Right atrium auricular region (tissue), 2 donors: ENCODE results near the gene AP3S1. TPM values are rescaled to one million over a fixed set of nuclear protein-coding genes. Genes with fewer than 3 reads are reported as not detected.

Experiments used
- DNase-seq: peaks from one replicate; pipeline ENCODE4 v3.0.0-alpha.2; 2019; ENCODE audit warnings: low spot score
- H3K27ac ChIP-seq, 2 donors: fragments of 200-600 bp; sonication (generic); 1 replicate in 1 of 2; 2 replicates in 1 of 2; pipeline ENCODE4 v1.5.1; 2016 to 2019
- H3K27me3 ChIP-seq, 2 donors: fragments of 200-600 bp; sonication (generic); one replicate each; pipeline versions ENCODE4 v1.5.1 to v1.6.0; 2017 to 2019
- H3K36me3 ChIP-seq: fragments of 200-600 bp; sonication (generic); one replicate; pipeline ENCODE4 v1.5.1; 2016
- H3K4me1 ChIP-seq, 2 donors: fragments of 200-600 bp; sonication (generic); one replicate each; pipeline versions ENCODE4 v1.5.1 to v1.6.0; 2017 to 2019
- H3K4me3 ChIP-seq, 2 donors: fragments of 200-600 bp; sonication (generic); 1 replicate in 1 of 2; 2 replicates in 1 of 2; pipeline ENCODE4 v1.5.1; 2017 to 2019; ENCODE audit warnings: mild to moderate bottlenecking in 1 of 2, moderate library complexity in 1 of 2
- H3K9me3 ChIP-seq, 2 donors: fragments of 200-600 bp; sonication (generic); one replicate each; pipeline ENCODE4 v1.5.1; 2019
- total RNA-seq, 2 donors: library from RNA; depleted of rRNA; stranded (reverse); fragments of >200 nt; gene quantifications; one replicate each; pipeline ENCODE4 v1.1.0, GENCODE V29; 2016
- TF ChIP-seq, protein P1 (sequence below), 2 donors: fragments of 200-600 bp; sonication (generic); IDR thresholded peaks; one replicate each; pipeline ENCODE4 v1.5.1; 2019; ENCODE audit warnings: antibody characterized with exemption in 2 of 2

Gene AP3S1
- total RNA-seq, 2 donors from 2014 or later, result 50.1 to 63.4 TPM

GRCh38 chr5:115857626-115858349 is 16.1 kb downstream of the AP3S1 start:
- Histone ChIP-seq H3K36me3 (no peaks in the 10 kb centered on the region), H3K4me3 (no peak overlapping the region)
- TF ChIP-seq, protein P1, sequence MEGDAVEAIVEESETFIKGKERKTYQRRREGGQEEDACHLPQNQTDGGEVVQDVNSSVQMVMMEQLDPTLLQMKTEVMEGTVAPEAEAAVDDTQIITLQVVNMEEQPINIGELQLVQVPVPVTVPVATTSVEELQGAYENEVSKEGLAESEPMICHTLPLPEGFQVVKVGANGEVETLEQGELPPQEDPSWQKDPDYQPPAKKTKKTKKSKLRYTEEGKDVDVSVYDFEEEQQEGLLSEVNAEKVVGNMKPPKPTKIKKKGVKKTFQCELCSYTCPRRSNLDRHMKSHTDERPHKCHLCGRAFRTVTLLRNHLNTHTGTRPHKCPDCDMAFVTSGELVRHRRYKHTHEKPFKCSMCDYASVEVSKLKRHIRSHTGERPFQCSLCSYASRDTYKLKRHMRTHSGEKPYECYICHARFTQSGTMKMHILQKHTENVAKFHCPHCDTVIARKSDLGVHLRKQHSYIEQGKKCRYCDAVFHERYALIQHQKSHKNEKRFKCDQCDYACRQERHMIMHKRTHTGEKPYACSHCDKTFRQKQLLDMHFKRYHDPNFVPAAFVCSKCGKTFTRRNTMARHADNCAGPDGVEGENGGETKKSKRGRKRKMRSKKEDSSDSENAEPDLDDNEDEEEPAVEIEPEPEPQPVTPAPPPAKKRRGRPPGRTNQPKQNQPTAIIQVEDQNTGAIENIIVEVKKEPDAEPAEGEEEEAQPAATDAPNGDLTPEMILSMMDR (IDR thresholded peaks at IDR 0.05), result no peak

GRCh38 chr5:115858396-115858795 is 16.7 kb downstream of the AP3S1 start:
- no peaks in the 10 kb centered on the region for H3K36me3 ChIP-seq
- no peak for DNase-seq
- peaks cover 0 to 10% of the 10 kb centered on the region in 2 donors for H3K9me3 ChIP-seq
- peaks cover 0 to 27% of the 10 kb centered on the region in 2 donors for H3K4me1 ChIP-seq
- no peak overlapping the region for H3K4me3 ChIP-seq
- no peaks in the 10 kb centered on the region for H3K27me3 ChIP-seq
- TF ChIP-seq, protein P1 (IDR thresholded peaks at IDR 0.05), result no peak
- H3K27ac ChIP-seq, result no peak overlapping the region

More at GRCh38 chr5:115857626-115858349, 16.1 kb downstream of the AP3S1 start:
- Histone ChIP-seq H3K27ac (no peak overlapping the region), H3K4me1 (peaks cover 0 to 27% of the 10 kb centered on the region in 2 donors), H3K9me3 (peaks cover 0 to 10% of the 10 kb centered on the region in 2 donors), H3K27me3 (no peaks in the 10 kb centered on the region)
- no peak for DNase-seq

- Histone ChIP-seq H3K36me3 (no peaks in the 10 kb centered on the region), H3K4me1 (peaks cover 0 to 27% of the 10 kb centered on the region in 2 donors), H3K27me3 (no peaks in the 10 kb centered on the region), H3K9me3 (peaks cover 0 to 7% of the 10 kb centered on the region in 2 donors), H3K27ac (no peak overlapping the region), H3K4me3 (no peak overlapping the region)
- no peak for DNase-seq
- TF ChIP-seq, protein P1 (IDR thresholded peaks at IDR 0.05), result no peak
These were observed 17.6 kb downstream of the AP3S1 start for GRCh38 chr5:115859378-115859777.

GRCh38 chr5:115869256-115869795 is 27.6 kb downstream of the AP3S1 start:
- Histone ChIP-seq H3K27ac (no peak overlapping the region), H3K4me1 (no peaks in the 10 kb centered on the region), H3K36me3 (peaks cover 28% of the 10 kb centered on the region), H3K4me3 (no peak overlapping the region), H3K9me3 (no peaks in the 10 kb centered on the region), H3K27me3 (no peaks in the 10 kb centered on the region)
- DNase-seq, result no peak
- TF ChIP-seq, protein P1 (IDR thresholded peaks at IDR 0.05), result no peak

- Histone ChIP-seq H3K4me3 (no peak overlapping the region), H3K27ac (no peak overlapping the region), H3K9me3 (no peaks in the 10 kb centered on the region), H3K36me3 (peaks cover 28% of the 10 kb centered on the region), H3K27me3 (no peaks in the 10 kb centered on the region), H3K4me1 (no peaks in the 10 kb centered on the region)
- TF ChIP-seq, protein P1 (IDR thresholded peaks at IDR 0.05), result no peak
- no peak for DNase-seq
These were observed 30.7 kb downstream of the AP3S1 start for GRCh38 chr5:115872447-115872846.
